HepG2 (cell line): ENCODE measurements around the gene INPP1. TPM values are rescaled to one million over a fixed set of nuclear protein-coding genes. Genes with fewer than 3 reads are reported as not detected.
A peak's percentile ranks its signal among the peaks of the same experiment; 100 is the strongest.

Source experiments
- AGO2 ChIP-seq: fragments of 200-400 bp; formaldehyde crosslinking; optimal IDR thresholded peaks from 2 replicates; pipeline ENCODE3; 2017; ENCODE audit warnings: mild to moderate bottlenecking, low read depth, low read length, moderate library complexity
- ATF6 ChIP-seq: sonication (generic); formaldehyde crosslinking; conservative IDR thresholded peaks from 2 replicates; pipeline ENCODE4 v1.4.0; 2020; ENCODE audit warnings: missing genetic modification reagents
- ATF7 ChIP-seq, 2 experiments: fragments of 450-650 bp in 1 of 2; sonication (generic) in 1 of 2; formaldehyde crosslinking in 1 of 2; IDR thresholded peaks; 2 replicates each; pipeline versions ENCODE4 v1.4.0 to v1.6.1; 2016 to 2020; ENCODE audit warnings: antibody characterized with exemption in 1 of 2, mild to moderate bottlenecking in 1 of 2, missing genetic modification reagents in 1 of 2
- DDIT3 ChIP-seq: sonication (generic); formaldehyde crosslinking; IDR thresholded peaks from 2 replicates; pipeline ENCODE4 v1.4.0; 2020; ENCODE audit warnings: mild to moderate bottlenecking, missing genetic modification reagents
- E2F5 ChIP-seq: sonication (generic); formaldehyde crosslinking; conservative IDR thresholded peaks from 2 replicates; pipeline ENCODE4 v1.4.0; 2020; ENCODE audit warnings: missing genetic modification reagents
- MTF1 ChIP-seq: sonication (generic); formaldehyde crosslinking; IDR thresholded peaks from 2 replicates; pipeline ENCODE4 v1.5.0; 2020; ENCODE audit warnings: missing genetic modification reagents
- NKX3-1 ChIP-seq: sonication (generic); formaldehyde crosslinking; IDR thresholded peaks from 2 replicates; pipeline ENCODE4 v1.5.0; 2020; ENCODE audit warnings: missing genetic modification reagents
- NONO ChIP-seq, 2 experiments: fragments of 450-650 bp in 1 of 2; sonication (generic) in 1 of 2; formaldehyde crosslinking in 1 of 2; IDR thresholded peaks in 1 of 2; conservative IDR thresholded peaks in 1 of 2; 2 replicates each; pipeline versions ENCODE4 v1.6.1 to v1.8.0; 2017 to 2022; ENCODE audit warnings: mild to moderate bottlenecking in 1 of 2, missing genetic modification reagents in 1 of 2, moderate library complexity in 1 of 2
- POLR2G ChIP-seq: fragments of 200-400 bp; formaldehyde crosslinking; IDR thresholded peaks from 2 replicates; pipeline ENCODE4 v1.6.1; 2018; ENCODE audit warnings: mild to moderate bottlenecking, low read depth, low read length, moderate library complexity
- PRMT3 ChIP-seq: sonication (generic); formaldehyde crosslinking; IDR thresholded peaks from 2 replicates; pipeline ENCODE4 v1.8.1; 2022; ENCODE audit warnings: low read depth, mild to moderate bottlenecking, moderate library complexity, missing genetic modification reagents, borderline replicate concordance
- RFX3 ChIP-seq: IDR thresholded peaks from 2 replicates; pipeline ENCODE4 v1.6.1; 2016; ENCODE audit warnings: missing biosample characterization, missing genetic modification reagents
- SRY ChIP-seq: sonication (generic); formaldehyde crosslinking; IDR thresholded peaks from 2 replicates; pipeline ENCODE4 v1.8.0; 2022; ENCODE audit warnings: mild to moderate bottlenecking, missing genetic modification reagents
- TAF15 ChIP-seq: fragments of 200-400 bp; formaldehyde crosslinking; IDR thresholded peaks from one replicate; pipeline ENCODE4 v1.6.1; 2018; ENCODE audit warnings: mild to moderate bottlenecking, low read depth, low read length; ENCODE audit not compliant: poor library complexity, severe bottlenecking
- TRIM24 ChIP-seq: sonication (generic); formaldehyde crosslinking; IDR thresholded peaks from 2 replicates; pipeline ENCODE4 v1.8.0; 2022; ENCODE audit warnings: mild to moderate bottlenecking, missing genetic modification reagents
- ZBTB8A ChIP-seq: sonication (generic); formaldehyde crosslinking; IDR thresholded peaks from 2 replicates; pipeline ENCODE4 v1.4.0; 2020; ENCODE audit warnings: mild to moderate bottlenecking, low read depth, missing genetic modification reagents, borderline replicate concordance
- ZNF143 ChIP-seq: sonication (generic); formaldehyde crosslinking; IDR thresholded peaks from 2 replicates; pipeline ENCODE4 v1.4.0; 2020; ENCODE audit warnings: missing genetic modification reagents
- ZNF232 ChIP-seq: sonication (generic); formaldehyde crosslinking; IDR thresholded peaks from 2 replicates; pipeline ENCODE4 v1.4.0; 2020; ENCODE audit warnings: missing genetic modification reagents, borderline replicate concordance
- ZNF333 ChIP-seq: sonication (generic); formaldehyde crosslinking; IDR thresholded peaks from 2 replicates; pipeline ENCODE4 v1.4.0; 2020; ENCODE audit warnings: mild to moderate bottlenecking, missing genetic modification reagents, borderline replicate concordance
- ZNF687 ChIP-seq: sonication (generic); formaldehyde crosslinking; IDR thresholded peaks from 2 replicates; pipeline ENCODE4 v1.5.1; 2020; ENCODE audit warnings: mild to moderate bottlenecking, missing genetic modification reagents, moderate library complexity
- polyA plus RNA-seq, 8 experiments: library from polyadenylated mRNA; depleted of rRNA in 3 of 8; stranded (reverse) in 7 of 8; unstranded in 1 of 8; fragments of >200 nt; fragmentation: Illumina TruSeq in 4 of 8; extraction: Trizol in 4 of 8; gene quantifications; 2 replicates each; pipeline versions ENCODE4 v1.2.1 to v1.2.3, GENCODE V29; 2011 to 2016; ENCODE audit warnings: low read depth in 4 of 8, missing spikeins in 1 of 8, mixed read lengths in 1 of 8; ENCODE audit not compliant: insufficient read depth in 1 of 8
- total RNA-seq, 5 experiments: library from RNA; depleted of rRNA; stranded (reverse); fragments of >200 nt; fragmentation: Illumina TruSeq; extraction: Trizol; gene quantifications; 2 replicates each; pipeline ENCODE4 v1.2.3, GENCODE V29; 2016; ENCODE audit warnings: low read depth in 1 of 5

INPP1 gene
- total and polyA plus RNA-seq, 2 of the 13 experiments (the other 11 are each of a cell fraction or from before 2014, with no cell fraction given): 10.0 to 13.3 TPM

- TF ChIP-seq ZNF687 (CRISPR knock-in tag) (peak; percentile 99), ATF7 (IDR thresholded peaks at IDR 0.05) (no peak), ATF7 (CRISPR knock-in tag; IDR thresholded peaks at IDR 0.05) (peak; percentile 72), DDIT3 (CRISPR knock-in tag) (no peak), TAF15 (peak; percentile 79), ATF6 (CRISPR knock-in tag) (peak; percentile 89; the same call in 1 of the 2 replicates), TRIM24 (CRISPR knock-in tag) (no peak), ZNF232 (no peak; the same call in 1 of the 2 replicates), ZNF143 (no peak; the same call in 1 of the 2 replicates), MTF1 (CRISPR knock-in tag) (no peak), SRY (CRISPR knock-in tag) (no peak; the same call in 1 of the 2 replicates), AGO2 (peak; percentile 54), ZBTB8A (no peak), NONO (IDR thresholded peaks at IDR 0.05) (no peak), NONO (CRISPR knock-in tag; conservative IDR thresholded peaks at IDR 0.05) (peak; percentile 99), ZNF333 (peak; percentile 97), POLR2G (peak; percentile 94), PRMT3 (CRISPR knock-in tag) (no peak; the same call in 1 of the 2 replicates), RFX3 (no peak), E2F5 (CRISPR knock-in tag) (peak; percentile 53), NKX3-1 (CRISPR knock-in tag) (no peak)
Observed at GRCh38 chr2:190319555-190320498, 23.6 kb upstream of the INPP1 start, which contains the start of gene HIBCH (continued).
